GM21526 (cell line): ENCODE measurements around the gene CRY1.
"Not testable (repeated sequence)": the region's sequence is repeated elsewhere in the genome, so short reads cannot be mapped to it uniquely, and the experiment has no call there.

Source experiments
- ATAC-seq: cut with Tn5 transposase; IDR thresholded peaks from one replicate; pipeline ENCODE4 v1.9.1; 2021; ENCODE audit warnings: moderate library complexity; ENCODE audit not compliant: unreplicated experiment, low FRiP score

Gene CRY1

GRCh38 chr12:107017042-107017441 lies 76.3 kb downstream of the CRY1 start:
- no peak for ATAC-seq

- ATAC-seq = no peak
These were observed 79.3 kb downstream of the CRY1 start for GRCh38 chr12:107014055-107014454.

GRCh38 chr12:107012736-107013425 lies 80.5 kb downstream of the CRY1 start:
- ATAC-seq = no peak

- ATAC-seq = no peak
These were observed 81.8 kb downstream of the CRY1 start for GRCh38 chr12:107011519-107011918.

- ATAC-seq = no peak
These were observed 85.9 kb downstream of the CRY1 start for GRCh38 chr12:107007411-107007810.

- ATAC-seq = not testable (repeated sequence)
These were observed 90.7 kb downstream of the CRY1 start for GRCh38 chr12:107002665-107003064.

- no peak for ATAC-seq
These were observed 93.9 kb downstream of the CRY1 start for GRCh38 chr12:106999446-106999845.

- no peak for ATAC-seq
These were observed 95.4 kb downstream of the CRY1 start for GRCh38 chr12:106997916-106998315.

- ATAC-seq = not testable (repeated sequence)
These were observed 97.2 kb downstream of the CRY1 start for GRCh38 chr12:106996102-106996501.

GRCh38 chr12:106994579-106995220 lies 98.6 kb downstream of the CRY1 start:
- no peak for ATAC-seq

GRCh38 chr12:106987846-106988245 lies 105.5 kb downstream of the CRY1 start:
- no peak for ATAC-seq

GRCh38 chr12:106986625-106987389 lies 106.5 kb downstream of the CRY1 start, which contains the start of gene MTERF2:
MTERF2 (minus strand) TSS chr12:106987146; CDS start chr12:106978714, 8,432 bp downstream.
- ATAC-seq = peak; percentile 92

- no peak for ATAC-seq
These were observed 107.2 kb downstream of the CRY1 start for GRCh38 chr12:106986135-106986534.

- ATAC-seq = no peak
These were observed 107.9 kb downstream of the CRY1 start for GRCh38 chr12:106985479-106985878.

- ATAC-seq = no peak
These were observed 108.7 kb downstream of the CRY1 start for GRCh38 chr12:106984588-106985137.

- ATAC-seq = no peak
These were observed 111.1 kb downstream of the CRY1 start for GRCh38 chr12:106982229-106982628.

- ATAC-seq = no peak
These were observed 111.6 kb downstream of the CRY1 start for GRCh38 chr12:106981788-106982187.

GRCh38 chr12:106980944-106981343 lies 112.4 kb downstream of the CRY1 start:
- ATAC-seq = no peak

GRCh38 chr12:106978035-106978800 lies 115.1 kb downstream of the CRY1 start:
- no peak for ATAC-seq

GRCh38 chr12:106976668-106977067 lies 116.7 kb downstream of the CRY1 start:
- ATAC-seq = no peak
